GM18520 (cell line): ENCODE results near the gene MEIS2.

Experiments
- ATAC-seq: cut with Tn5 transposase; IDR thresholded peaks from one replicate; pipeline ENCODE4 v1.9.1; 2021; ENCODE audit not compliant: unreplicated experiment

MEIS2 gene

GRCh38 chr15:36938764-36939163 is 161.6 kb downstream of the MEIS2 start:
- ATAC-seq: no peak

DNA sequence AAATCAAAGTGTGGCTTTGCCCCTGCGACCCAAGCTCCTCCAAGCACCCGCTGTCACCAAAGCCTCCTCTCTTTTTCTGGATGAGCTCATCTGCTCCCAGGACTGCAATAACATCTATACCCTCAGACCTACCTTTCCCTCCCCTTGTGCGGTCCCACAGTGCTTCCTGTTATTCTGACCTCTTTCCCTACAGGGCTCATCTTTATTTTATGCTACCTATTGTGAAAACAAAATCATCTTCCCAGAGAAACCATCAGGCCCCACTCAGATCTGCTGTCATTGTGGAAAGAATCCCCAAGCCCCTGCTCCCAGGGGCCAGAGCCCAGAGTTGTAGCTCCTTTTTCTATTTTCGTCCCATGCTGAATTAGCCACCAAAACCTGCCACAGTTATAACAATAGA is 162.2 kb downstream of the MEIS2 start:
- ATAC-seq: no peak

DNA sequence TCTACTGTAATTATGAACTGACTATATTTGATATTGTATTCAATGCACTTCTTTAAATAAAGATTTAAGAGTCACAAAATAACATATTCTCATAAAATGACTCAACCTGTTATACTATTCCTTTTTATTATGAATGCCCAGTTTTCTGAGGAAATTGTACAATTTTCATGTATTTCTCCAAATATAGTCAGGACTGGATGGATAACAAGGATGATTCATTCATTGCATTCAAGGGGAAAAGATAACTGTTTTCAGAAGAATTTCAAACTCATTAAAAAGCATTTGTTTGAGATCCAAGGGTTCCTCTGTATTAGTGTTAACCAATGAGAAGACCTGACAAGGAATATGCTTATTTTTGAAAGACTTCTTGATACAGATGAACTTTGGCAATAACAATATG is 163.7 kb downstream of the MEIS2 start:
- no peak for ATAC-seq

GRCh38 chr15:36933255-36933990 is 166.9 kb downstream of the MEIS2 start:
- no peak for ATAC-seq

DNA sequence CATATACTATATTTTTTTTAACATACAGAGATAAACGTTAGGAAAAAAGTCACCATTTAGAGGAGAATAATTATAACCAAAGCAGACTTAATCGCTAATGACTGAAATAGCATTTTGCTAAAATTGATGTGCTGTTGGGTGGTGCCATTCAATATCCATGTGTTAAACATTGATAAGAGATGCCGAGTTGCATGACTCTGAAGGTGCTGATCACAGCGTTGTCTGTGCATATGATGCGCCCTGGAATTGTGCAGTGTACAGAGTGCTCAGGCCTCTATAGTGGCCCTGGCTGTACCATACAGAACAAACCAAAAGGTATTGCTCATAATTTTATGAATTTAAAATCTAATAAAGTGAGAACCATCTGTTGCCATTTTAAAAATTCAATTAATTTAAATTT is 168.3 kb downstream of the MEIS2 start:
- no peak for ATAC-seq

GRCh38 chr15:36931434-36931833 is 168.9 kb downstream of the MEIS2 start:
- no peak for ATAC-seq

- ATAC-seq: no peak
Measured at GRCh38 chr15:36926427-36926825, 173.9 kb downstream of the MEIS2 start.

GRCh38 chr15:36925653-36926426 is 174.5 kb downstream of the MEIS2 start:
- ATAC-seq: no peak

GRCh38 chr15:36925049-36925448 is 175.3 kb downstream of the MEIS2 start:
- ATAC-seq: no peak

DNA sequence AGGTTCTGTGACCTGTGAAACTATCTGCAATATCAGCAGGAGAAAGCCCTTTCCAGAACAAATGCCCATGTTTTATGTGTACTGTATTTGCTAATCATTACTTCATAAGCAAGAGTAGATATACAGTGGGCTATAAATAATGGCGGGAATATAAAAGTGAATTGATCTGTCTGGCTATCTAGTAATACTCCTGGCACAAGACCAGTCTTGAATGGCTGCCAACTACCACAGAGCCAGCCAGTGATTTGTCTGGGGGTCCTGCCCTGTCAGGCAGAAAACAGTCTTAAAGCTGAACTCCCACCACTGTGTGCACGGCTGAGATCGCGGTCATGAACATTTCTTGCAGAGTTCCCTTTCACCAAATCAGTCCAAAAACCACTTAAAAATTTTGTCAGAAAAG is 176.3 kb downstream of the MEIS2 start:
- ATAC-seq: no peak

DNA sequence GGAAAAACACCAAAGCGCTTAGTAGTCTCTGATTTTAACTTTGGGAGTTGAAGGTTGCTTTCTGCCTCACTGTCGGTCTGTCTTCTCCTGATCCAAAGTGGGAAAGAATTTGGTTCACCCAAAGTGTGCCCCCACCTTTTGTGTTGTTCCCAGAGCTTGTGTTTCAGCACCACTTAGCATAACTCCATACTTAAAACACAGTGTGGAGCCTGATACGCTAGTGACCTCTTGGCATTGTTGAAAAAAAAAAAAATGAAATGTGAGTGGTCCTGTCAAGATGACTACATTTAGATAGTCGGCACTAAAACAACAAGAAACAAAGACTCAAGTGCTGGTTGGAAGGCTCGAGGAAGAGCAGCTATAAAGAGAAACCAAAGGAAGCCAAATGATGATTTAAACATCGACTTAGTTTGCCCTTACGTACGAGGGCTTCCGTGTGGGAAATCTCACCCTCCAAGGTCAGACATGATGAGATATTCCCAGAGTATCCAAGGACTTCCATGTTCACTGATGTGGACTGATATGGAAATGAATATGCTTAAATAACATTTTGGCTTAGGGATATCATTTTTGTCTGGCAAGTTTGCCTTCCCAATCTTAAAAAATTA is 178.8 kb downstream of the MEIS2 start:
- no peak for ATAC-seq

GRCh38 chr15:36917411-36918267 is 182.7 kb downstream of the MEIS2 start:
- no peak for ATAC-seq

DNA sequence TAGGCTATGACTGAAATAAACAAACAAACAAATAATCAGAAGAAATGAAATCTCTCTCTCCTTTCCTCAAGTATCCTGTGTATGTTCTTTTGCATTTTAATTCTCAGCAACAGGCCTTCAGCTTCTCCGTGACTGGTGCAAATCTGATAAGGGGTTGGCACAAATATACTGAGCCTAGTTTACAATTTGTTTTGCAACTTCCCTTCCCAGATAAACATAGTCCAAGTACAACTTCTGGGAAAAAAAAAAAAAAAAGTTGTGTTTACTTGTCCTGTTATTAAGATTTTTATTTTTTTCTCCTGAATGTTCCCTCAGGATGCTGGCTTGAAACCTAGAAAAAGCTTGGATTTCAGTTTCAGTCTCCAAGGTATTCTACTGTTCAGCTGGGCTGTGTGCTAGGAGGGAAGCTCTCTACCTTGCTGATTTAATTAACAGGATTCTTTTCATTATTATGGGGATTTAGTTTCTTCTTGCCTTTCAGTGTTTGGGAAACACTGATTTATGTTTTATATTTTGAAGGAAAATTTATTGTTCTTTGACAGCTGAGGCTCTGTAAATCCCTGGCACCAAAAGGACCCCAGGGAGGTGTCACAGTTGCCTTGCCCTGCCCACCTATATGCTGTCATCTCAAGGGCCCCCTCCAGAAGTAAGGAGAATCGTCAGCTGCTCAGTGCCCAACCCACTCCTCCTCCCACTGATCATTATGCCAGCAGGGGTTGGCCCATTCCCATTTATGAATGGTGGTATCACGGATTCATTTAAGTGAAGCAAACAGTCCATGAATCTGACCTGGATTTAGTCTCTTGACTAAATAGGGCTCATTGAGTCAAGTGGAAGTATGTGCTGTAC is 185.2 kb downstream of the MEIS2 start:
- ATAC-seq: no peak

GRCh38 chr15:36914466-36914865 is 185.9 kb downstream of the MEIS2 start:
- ATAC-seq: no peak

DNA sequence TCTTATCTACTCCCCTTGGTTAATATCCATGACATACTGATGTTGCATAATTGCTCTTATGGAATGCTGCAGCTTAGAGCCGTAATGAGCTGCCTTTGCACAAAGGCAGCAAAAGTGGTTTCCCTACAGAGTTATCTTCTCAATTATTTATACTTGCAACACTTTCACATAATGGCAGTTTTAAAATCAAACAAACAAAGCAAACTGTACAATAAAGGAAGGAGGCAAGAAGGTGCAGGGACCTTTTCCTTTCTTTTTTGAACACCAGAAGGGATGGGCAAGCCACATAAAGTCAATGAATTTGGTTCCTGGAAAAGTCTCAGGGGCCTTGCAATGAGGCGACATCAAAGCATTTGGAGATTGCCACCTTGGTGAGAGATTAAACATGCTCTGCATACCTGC is 188.0 kb downstream of the MEIS2 start:
- no peak for ATAC-seq

DNA sequence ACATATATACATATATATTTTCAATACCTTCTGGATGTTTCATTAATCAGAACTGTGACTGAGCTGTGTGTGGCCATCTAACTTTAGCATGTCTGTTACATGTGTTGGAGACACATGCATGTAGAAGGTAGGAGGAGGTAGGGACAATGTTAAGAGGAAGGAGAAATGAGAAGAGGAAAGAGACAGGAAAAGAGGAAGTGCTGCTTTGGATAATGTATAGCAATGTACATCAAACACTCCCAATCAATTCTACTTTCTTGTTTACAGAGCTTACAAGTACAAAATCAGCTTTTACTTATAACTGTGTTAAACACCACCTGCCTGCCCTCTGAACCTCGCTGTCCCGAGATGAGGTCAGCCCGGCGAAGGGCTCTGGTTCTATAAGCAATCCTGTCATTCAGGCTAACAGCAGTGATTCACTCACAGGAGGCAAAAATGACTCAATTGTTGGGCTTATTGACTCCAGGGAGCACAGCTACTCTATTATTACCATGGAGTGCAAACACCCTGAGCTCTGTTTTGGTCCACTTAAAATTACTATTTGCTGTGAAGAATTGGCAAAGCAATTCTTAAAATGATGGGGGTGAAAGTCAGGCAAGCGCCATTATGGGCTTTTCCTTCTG is 188.9 kb downstream of the MEIS2 start:
- no peak for ATAC-seq

DNA sequence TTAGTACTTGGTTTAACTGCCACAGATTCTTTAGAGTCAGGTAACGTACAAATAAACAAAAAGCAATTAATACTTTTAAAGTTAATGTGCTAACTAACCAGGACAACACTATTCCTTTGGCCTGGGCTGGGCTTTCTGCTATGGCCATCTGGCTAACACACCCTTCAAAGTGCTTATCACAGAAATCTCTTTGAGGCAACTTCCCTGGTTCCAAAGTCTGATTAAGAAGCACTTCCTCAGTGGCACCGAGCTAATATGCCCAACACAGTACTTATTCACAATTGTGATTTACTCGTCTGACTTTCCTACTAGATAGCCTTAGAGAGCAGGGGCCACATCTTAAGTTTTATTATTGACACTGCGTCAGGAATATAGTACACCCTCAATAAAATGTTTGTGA is 191.4 kb downstream of the MEIS2 start:
- no peak for ATAC-seq

DNA sequence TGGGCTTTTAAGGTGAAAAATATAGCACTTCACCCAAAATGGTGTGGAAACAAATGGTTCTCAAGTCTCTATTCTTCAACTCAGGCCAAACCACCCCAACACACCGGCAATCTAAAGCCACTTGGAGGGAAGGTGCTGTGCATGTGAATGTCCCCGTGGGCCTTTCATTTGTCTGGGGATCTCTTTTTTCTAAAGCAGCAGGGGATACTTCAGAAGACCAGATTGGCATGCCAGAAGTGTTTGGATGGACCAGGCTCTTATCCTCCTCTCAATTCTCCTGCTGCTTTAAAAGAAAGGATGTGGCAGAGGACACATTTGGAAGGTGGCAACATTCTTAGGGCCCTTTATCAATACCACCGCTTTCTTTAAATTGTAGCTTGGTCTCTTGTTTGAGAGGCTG is 193.1 kb downstream of the MEIS2 start:
- no peak for ATAC-seq

DNA sequence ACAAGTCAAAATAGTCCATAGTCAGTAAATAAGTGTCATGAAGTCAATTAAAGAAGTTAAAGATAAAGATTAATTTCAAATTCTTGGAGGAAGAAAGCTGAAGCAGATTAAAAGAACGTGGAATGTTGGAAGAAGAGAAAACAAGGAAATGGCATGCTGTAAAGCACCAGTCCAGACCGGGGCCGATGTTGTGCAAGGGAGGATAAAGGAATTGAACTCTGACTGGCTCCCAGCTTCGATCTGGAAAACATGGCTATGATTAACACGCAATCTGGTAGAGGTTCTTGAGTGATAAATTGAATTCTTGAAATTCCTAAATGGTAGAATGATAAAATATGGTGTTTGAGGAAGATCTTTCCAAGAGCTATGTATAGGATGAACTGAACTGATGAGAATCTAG is 194.4 kb downstream of the MEIS2 start:
- no peak for ATAC-seq

DNA sequence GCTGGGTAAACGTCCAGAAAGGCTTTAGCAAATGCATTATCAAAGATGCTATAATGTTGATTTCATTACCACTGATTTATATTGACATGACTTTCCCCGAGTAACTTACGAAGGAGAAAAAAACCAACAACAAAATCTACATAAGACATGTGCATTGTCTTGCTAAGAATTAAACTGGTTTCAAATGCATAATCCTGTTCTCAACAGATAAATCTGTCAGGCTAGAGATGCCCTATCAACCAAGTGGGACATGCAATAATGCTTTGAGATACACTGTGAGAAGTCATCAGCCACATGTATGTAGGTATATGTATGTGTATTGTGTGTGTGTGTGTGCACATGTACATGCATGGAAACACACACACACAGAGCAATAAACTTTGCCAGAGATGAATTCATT is 195.6 kb downstream of the MEIS2 start:
- ATAC-seq: no peak
